Activated CD8-positive, alpha-beta T cell treated with anti-CD3 and anti-CD28 coated beads, Interleukin-2, amount 10 ng/mL, durations not matched to agents 7 days and 5 days (primary cell): Measurements from ENCODE around the gene TRMT112. TPM values are rescaled to one million over a fixed set of nuclear protein-coding genes. Genes with fewer than 3 reads are reported as not detected.

Experiments used
- ATAC-seq: fragments of 150-1000 bp; cut with Tn5 transposase; one replicate; pipeline ENCODE4 v1.10.0; 2021; ENCODE audit warnings: moderate library complexity
- CTCF ChIA-PET: fragments of 350-600 bp; sonication (Branson Sonifier 250); formaldehyde crosslinking; loops from one replicate; lab custom pipeline; 2021; ENCODE audit warnings: antibody characterized with exemption; lab: Charles Lee
- POLR2A ChIA-PET: fragments of 350-600 bp; sonication (Branson Sonifier 250); formaldehyde crosslinking; loops from one replicate; lab custom pipeline; 2021; ENCODE audit warnings: antibody characterized with exemption; lab: Charles Lee
- DNase-seq: peaks from one replicate; pipeline ENCODE4 v3.0.0-alpha.2; 2020
- H3K27ac Mint-ChIP-seq: one replicate; pipeline ENCODE4 v1.8.0; 2021; ENCODE audit warnings: mild to moderate bottlenecking, mixed read lengths
- H3K27me3 Mint-ChIP-seq: one replicate; pipeline ENCODE4 v1.8.0; 2021; ENCODE audit warnings: low read depth, mixed read lengths
- H3K36me3 Mint-ChIP-seq: one replicate; pipeline ENCODE4 v1.8.0; 2021; ENCODE audit warnings: low read depth, mixed read lengths
- H3K4me1 Mint-ChIP-seq: one replicate; pipeline ENCODE4 v1.8.0; 2021; ENCODE audit warnings: low read depth, mixed read lengths
- H3K4me3 Mint-ChIP-seq: one replicate; pipeline ENCODE4 v1.8.0; 2021; ENCODE audit warnings: mild to moderate bottlenecking, mixed read lengths
- H3K9me3 Mint-ChIP-seq: one replicate; pipeline ENCODE4 v1.8.0; 2022; ENCODE audit warnings: mixed read lengths; ENCODE audit not compliant: insufficient read depth
- total RNA-seq, 2 experiments: library from RNA; stranded (reverse); gene quantifications; one replicate each; pipeline ENCODE4 v1.2.3, GENCODE V29; 2021

The TRMT112 gene
- total RNA-seq, 2 experiments from 2014 or later, result 154 to 165 TPM

DNA sequence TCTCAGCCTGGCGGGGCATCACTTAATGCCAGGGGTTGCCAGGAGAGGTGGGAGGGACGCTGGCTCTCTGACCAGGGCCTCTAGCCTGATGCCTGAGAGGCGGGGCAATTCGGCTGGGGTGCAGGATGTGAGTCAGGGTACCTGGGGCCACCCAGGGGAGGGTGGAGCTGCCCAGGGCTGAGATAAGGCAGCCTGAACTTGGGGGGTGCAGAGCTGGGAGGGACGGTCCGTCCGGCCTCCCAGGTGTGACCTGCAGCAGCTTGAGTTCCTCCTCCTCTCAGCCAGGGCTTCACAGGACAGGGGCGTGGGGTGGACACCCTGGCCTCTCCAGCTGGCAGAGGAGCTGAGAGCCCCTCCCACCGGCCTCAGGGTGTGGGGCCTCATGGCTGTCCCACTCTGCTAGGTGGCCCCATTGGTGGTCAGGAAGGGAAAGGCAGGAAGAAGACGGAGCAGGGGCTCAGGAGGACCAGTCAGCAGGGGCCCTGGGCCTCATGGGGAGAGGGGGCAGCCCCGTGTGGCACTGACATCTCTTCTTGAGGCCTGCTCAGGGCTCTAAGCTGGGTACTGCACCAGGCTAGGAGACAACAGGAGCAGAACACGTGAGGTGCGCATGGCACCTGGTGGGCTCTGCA is 40.7 kb upstream of the TRMT112 start:
- Mint-ChIP-seq H3K4me1 (peaks cover 52% of the 10 kb centered on the region), H3K27ac (peak overlapping the region; percentile 68), H3K4me3 (peak overlapping the region; percentile 69), H3K27me3 (no peaks in the 10 kb centered on the region), H3K36me3 (peaks cover 31% of the 10 kb centered on the region), H3K9me3 (no peaks in the 10 kb centered on the region)
- peak; percentile 11 for ATAC-seq
- DNase-seq, result peak; percentile 56
- ChIA-PET POLR2A (interaction anchor here (0.7 to 1.1 kb wide), 2 partner anchors 40 to 152 kb away, joined by 3 read pairs; partner anchors contain the start of genes FERMT3, PRDX5 and TRMT112), CTCF (interaction anchor here (0.8 to 7.1 kb wide), 4 partner anchors 27 to 91 kb away, joined by 3 to 39 read pairs (median 6); partner anchors contain the start of genes PRDX5 and TRMT112)

DNA sequence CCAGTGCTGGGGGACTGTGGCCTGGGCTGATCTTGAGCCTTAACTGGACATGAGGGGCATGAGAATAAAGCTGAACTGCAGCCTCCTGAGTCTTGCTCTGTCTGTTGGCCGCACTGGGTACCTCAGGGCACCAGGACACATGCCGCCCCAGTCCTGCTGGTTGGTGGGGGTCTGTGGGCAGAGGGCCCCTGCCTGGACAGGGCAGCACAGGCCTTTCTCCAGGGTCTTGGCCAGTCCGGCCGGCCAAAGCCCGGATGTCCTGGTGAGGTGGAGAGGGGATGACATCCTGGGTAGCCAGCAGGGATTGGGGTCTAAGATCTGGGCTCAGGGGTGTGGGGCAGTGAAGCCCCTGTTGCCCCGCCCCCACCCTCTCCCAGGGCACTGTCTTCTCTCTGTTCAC is 40.1 kb upstream of the TRMT112 start:
- Mint-ChIP-seq H3K36me3 (peaks cover 29% of the 10 kb centered on the region), H3K4me3 (peak overlapping the region; percentile 69), H3K27me3 (no peaks in the 10 kb centered on the region), H3K9me3 (no peaks in the 10 kb centered on the region), H3K27ac (peak overlapping the region; percentile 68), H3K4me1 (peaks cover 52% of the 10 kb centered on the region)
- ChIA-PET POLR2A (no interaction called here), CTCF (interaction anchor here (1.0 to 7.1 kb wide), 7 partner anchors 13 to 92 kb away, joined by 3 to 39 read pairs (median 6); partner anchors contain the start of genes ESRRA, PRDX5 and TRMT112)
- DNase-seq (no peak), ATAC-seq (no peak)

DNA sequence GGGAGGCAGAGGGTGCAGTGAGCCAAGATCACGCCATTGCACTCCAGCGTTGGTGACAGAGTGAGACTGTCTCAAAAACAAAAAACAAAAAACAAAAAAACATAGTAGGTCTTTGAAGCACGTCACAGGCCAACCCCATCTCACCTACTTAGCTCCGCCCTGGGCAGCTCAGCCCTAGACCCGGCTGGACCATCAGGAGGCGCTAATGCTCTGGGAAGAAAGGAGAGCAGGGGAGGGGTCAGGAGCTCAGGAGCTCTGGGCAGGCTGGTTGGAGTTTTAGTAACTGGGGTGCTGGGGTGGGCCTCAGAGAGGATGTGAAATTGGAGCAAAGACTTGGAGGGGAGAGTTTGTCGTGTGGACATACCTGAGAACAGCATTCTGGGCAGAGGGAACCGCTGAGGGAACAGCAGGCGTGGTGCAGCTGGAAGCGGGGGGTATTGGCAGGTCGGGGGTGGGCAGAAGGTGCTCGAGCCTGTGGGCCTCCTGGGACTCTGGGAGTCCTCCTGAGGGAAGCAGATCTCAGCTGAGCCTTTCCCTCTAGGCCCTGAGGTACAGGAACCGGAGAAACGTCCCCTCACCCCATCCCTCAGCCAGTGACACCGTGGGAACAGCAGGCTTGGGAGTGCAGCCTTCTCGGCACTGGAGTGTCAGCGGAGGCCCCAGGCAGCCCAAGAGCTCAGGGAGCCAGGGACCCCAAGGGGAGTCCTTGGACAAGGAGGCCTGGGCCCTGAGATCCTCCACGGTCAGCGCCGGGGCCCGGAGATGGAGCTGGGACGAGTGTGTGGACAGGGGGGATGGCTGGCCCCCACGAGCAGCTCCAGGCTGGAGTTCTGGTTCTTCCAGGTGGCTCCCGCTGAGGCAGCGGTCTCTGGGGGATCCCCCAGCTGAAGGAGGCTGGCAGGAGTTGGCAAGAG is 39.4 kb upstream of the TRMT112 start:
- H3K9me3 Mint-ChIP-seq, result no peaks in the 10 kb centered on the region
- H3K4me1 Mint-ChIP-seq, result peaks cover 49% of the 10 kb centered on the region
- no peak overlapping the region for H3K4me3 Mint-ChIP-seq
- peak; percentile 53 for DNase-seq
- H3K27me3 Mint-ChIP-seq, result no peaks in the 10 kb centered on the region
- no peak for ATAC-seq
- H3K36me3 Mint-ChIP-seq, result peaks cover 22% of the 10 kb centered on the region
- ChIA-PET CTCF (interaction anchor here (0.9 to 7.1 kb wide), 12 partner anchors 12 to 332 kb away, joined by 3 to 39 read pairs (median 6); partner anchors contain the start of genes ESRRA, PRDX5 and TRMT112), POLR2A (interaction anchor here (0.5 kb wide), 1 partner anchor 130 kb away, joined by 3 read pairs; no protein-coding TSS in a partner anchor)
- H3K27ac Mint-ChIP-seq, result peak overlapping the region; percentile 62

DNA sequence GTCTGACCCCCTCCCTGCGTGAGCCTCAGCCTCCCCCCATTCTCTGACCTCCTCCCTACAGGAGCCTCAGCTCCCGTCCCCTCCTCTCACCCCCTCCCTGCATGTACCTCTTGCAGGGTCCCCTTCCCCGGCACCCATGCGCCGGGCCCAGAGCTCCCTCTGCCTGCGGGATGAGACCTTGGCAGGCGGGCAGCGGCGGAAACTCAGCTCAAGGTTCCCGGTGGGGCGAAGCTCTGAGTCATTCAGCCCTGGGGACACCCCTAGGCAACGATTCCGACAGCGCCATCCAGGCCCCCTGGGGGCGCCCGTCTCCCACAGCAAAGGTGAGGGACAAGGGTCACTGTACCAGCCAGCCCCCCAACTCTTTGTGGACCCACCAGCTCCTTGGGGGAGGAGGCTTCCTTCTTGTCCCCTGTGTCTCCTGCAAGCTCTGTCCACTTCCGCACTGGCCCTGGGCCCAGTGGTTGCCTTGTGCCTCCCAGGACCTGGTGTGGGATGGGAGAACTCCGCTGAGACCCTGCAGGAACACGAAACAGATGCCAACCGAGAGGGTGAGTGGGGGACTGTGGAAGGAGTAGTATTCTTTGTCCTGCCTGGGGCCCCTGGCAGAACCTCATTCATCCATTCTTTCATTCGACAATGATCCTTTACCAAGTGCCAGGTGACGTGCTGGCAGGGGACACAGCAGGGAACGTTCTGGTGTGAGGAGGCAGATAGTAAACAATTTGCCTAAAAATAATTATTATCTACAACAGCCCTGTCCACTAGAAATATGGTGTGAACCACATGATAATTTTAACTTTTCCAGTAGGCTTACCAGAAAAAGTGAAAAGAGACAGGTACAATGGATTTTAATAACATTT is 38.0 kb upstream of the TRMT112 start:
- DNase-seq, result peak; percentile 65
- Mint-ChIP-seq H3K4me3 (no peak overlapping the region), H3K9me3 (no peaks in the 10 kb centered on the region), H3K27ac (peak overlapping the region; percentile 63), H3K27me3 (no peaks in the 10 kb centered on the region), H3K4me1 (peaks cover 39% of the 10 kb centered on the region), H3K36me3 (peaks cover 12% of the 10 kb centered on the region)
- CTCF ChIA-PET, result interaction anchor here (0.6 to 7.1 kb wide), 20 partner anchors 10 to 588 kb away, joined by 3 to 39 read pairs (median 4); partner anchors contain the start of genes ESRRA, FERMT3, PRDX5 and TRMT112
- POLR2A ChIA-PET, result interaction anchor here (1.3 kb wide), 1 partner anchor 38 kb away, joined by 3 read pairs; the partner anchor contains the start of genes PRDX5 and TRMT112
- ATAC-seq, result peak; percentile 23

DNA sequence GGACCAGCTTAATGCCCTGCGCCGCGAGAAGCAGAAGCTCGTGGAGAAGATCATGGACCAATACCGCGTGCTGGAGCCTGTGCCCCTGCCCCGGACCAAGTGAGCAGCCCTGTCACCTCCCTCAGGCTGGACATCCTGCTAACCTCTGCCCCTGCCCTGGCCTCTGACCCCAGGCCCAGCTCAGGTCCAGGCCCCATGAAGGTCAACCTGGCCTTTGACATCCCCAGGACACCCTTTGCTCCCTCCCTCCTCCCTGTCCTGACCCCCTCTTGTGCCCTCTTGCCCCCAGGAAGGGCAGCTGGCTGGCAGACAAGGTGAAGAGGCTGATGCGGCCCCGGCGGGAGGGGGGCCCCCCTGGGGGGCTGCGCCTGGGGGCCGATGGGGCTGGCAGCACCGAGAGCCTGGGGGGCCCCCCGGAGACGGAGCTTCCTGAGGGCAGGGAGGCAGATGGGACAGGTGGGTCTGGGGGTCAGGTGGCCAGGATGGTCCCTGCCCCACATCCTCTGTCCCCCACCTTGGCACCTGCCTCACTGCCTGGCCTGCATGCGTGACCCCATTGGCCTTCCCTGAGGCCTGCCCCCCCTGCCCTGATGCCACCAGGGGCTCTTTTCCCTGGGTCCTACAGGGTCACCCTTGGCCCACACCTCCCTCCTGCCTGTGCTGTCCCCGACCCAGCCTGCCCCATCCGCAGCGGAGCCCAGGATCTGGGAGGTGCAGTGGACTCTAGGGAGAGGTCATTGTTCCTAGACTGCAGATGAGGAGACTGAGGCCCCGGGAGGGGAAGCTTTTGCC is 36.6 kb upstream of the TRMT112 start:
- Mint-ChIP-seq H3K4me3 (no peak overlapping the region), H3K27ac (no peak overlapping the region), H3K27me3 (no peaks in the 10 kb centered on the region), H3K4me1 (peaks cover 30% of the 10 kb centered on the region), H3K36me3 (peaks cover 12% of the 10 kb centered on the region), H3K9me3 (no peaks in the 10 kb centered on the region)
- ChIA-PET POLR2A (interaction anchor here (1.2 kb wide), 1 partner anchor 36 kb away, joined by 3 read pairs; the partner anchor contains the start of gene PRDX5), CTCF (interaction anchor here (0.6 to 7.1 kb wide), 6 partner anchors 8 to 350 kb away, joined by 3 to 39 read pairs (median 7); partner anchors contain the start of gene ESRRA)
- no peak for DNase-seq
- no peak for ATAC-seq

DNA sequence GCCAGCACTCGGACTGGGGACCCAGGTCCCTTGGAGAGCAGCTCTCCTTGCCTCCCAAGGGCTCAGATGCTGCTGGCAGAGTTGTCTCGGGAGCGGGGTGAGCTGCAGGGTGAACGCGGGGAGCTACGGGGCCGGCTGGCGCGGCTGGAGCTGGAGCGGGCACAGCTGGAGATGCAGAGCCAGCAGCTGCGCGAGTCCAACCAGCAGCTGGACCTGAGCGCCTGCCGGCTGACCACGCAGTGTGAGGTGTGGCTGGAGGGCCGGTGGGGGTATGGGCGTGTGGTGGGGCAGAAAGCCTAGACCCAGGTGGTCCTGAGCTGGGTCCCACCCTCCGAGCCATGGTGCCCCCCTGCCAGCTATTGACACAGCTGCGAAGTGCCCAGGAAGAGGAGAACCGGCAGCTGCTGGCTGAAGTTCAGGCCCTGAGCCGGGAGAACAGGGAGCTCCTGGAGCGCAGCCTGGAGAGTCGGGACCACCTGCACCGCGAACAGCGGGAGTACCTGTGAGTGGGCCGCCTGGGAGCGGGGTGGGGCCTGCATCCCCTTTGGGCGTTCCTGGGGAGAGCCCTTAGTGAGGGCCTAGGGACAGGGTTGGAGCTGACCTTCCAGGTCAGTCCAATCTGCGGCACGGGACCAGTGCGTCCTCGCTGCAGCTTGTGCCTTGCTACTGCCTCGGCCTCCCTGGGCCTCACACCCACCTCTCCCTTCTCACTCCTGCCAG is 35.8 kb upstream of the TRMT112 start:
- peaks cover 27% of the 10 kb centered on the region for H3K4me1 Mint-ChIP-seq
- H3K9me3 Mint-ChIP-seq, result no peaks in the 10 kb centered on the region
- ChIA-PET POLR2A (interaction anchor here (0.9 to 1.2 kb wide), 2 partner anchors 11 to 35 kb away, joined by 3 read pairs; partner anchors contain the start of gene PRDX5), CTCF (interaction anchor here (0.6 to 7.1 kb wide), 3 partner anchors 11 to 54 kb away, joined by 3 to 39 read pairs (median 5); no protein-coding TSS in a partner anchor)
- no peak for DNase-seq
- no peak for ATAC-seq
- H3K4me3 Mint-ChIP-seq, result no peak overlapping the region
- no peaks in the 10 kb centered on the region for H3K27me3 Mint-ChIP-seq
- H3K27ac Mint-ChIP-seq, result no peak overlapping the region
- H3K36me3 Mint-ChIP-seq, result peaks cover 14% of the 10 kb centered on the region

DNA sequence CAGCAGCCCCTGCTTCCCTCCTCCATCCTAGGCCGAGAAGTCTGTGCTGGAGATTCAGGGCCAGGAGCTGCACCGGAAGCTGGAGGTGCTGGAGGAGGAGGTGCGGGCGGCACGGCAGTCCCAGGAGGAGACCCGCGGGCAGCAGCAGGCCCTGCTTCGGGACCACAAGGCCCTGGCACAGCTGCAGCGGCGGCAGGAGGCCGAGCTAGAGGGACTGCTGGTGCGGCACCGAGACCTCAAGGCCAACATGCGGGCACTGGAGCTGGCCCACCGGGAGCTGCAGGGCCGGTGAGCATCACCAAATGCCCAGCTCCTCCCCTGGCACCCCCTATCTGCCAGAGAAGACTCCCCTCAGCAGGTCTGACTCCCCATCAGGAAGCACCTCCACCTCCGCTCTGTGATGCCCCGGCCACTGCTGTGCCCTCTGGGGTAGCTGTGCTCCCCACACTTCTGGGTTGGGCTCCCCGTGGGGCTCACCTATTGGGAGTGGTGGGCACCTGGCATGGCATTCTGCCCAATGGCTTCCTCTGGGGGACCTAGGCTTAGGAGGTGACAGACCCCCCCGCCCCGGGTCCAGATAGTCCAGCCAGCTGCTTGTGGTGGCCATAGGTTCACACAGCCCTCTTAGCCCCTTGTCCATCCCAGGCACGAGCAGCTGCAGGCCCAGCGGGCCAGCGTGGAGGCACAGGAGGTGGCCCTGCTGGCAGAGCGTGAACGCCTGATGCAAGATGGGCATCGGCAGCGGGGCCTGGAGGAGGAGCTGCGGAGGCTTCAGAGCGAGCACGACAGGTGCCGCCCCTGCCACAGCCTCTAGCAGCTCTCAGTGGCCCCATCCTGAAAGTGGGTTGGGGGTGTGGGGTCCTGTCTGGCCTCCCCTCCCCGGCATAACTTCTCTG is 35.0 kb upstream of the TRMT112 start:
- H3K4me1 Mint-ChIP-seq, result peaks cover 19% of the 10 kb centered on the region
- peaks cover 12% of the 10 kb centered on the region for H3K36me3 Mint-ChIP-seq
- no peak for ATAC-seq
- DNase-seq, result no peak
- no peaks in the 10 kb centered on the region for H3K9me3 Mint-ChIP-seq
- no peaks in the 10 kb centered on the region for H3K27me3 Mint-ChIP-seq
- H3K27ac Mint-ChIP-seq, result no peak overlapping the region
- ChIA-PET POLR2A (interaction anchor here (0.9 to 1.2 kb wide), 2 partner anchors 10 to 34 kb away, joined by 3 read pairs; partner anchors contain the start of gene PRDX5), CTCF (interaction anchor here (0.8 to 7.1 kb wide), 4 partner anchors 10 to 35 kb away, joined by 3 to 39 read pairs (median 4); partner anchors contain the start of genes PRDX5 and TRMT112)
- no peak overlapping the region for H3K4me3 Mint-ChIP-seq

DNA sequence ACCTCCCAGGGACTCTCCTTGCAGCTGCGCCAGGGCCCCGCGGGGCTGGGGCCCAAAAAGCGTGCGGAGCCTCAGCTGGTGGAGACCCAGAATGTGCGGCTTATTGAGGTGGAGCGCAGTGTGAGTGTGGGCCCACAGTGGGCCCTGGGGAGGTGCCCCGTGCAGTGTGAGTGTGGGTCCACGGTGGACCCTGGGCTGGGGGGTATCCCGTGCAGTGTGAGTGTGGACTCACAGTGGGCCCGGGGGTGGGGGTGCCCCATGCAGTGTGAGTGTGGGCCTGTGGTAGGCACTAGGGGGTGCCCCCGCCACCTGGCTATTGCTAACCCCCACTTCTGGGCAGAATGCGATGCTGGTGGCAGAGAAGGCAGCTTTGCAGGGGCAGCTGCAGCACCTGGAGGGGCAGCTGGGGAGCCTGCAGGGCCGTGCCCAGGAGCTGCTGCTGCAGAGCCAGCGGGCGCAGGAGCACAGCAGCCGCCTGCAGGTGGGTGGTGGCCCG is 33.8 kb upstream of the TRMT112 start:
- Mint-ChIP-seq H3K4me1 (peaks cover 13% of the 10 kb centered on the region), H3K4me3 (no peak overlapping the region), H3K27ac (no peak overlapping the region), H3K9me3 (no peaks in the 10 kb centered on the region), H3K36me3 (peaks cover 13% of the 10 kb centered on the region), H3K27me3 (no peaks in the 10 kb centered on the region)
- DNase-seq, result no peak
- no peak for ATAC-seq
- ChIA-PET CTCF (no interaction called here), POLR2A (interaction anchor here (0.9 kb wide), 1 partner anchor 11 kb away, joined by 3 read pairs; the partner anchor contains the start of gene CCDC88B)

DNA sequence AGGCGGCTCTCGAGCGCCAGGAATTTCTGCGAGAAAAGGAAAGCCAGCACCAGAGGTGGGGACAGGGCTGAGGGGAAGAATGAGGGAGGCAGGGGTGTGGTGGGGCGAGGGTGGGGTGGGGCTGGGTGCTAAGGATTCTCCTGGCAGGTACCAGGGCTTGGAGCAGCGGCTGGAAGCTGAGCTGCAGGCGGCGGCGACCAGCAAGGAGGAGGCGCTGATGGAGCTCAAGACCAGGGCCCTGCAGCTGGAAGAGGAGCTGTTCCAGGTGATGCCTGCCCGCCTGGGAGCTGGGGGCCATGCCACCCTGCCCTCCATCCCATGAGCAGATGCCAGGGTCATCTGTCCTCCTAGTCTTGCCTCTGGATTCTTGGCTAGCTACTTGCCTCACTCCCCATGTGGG is 32.0 kb upstream of the TRMT112 start:
- Mint-ChIP-seq H3K27ac (no peak overlapping the region), H3K36me3 (peaks cover 24% of the 10 kb centered on the region), H3K27me3 (no peaks in the 10 kb centered on the region), H3K4me3 (no peak overlapping the region), H3K9me3 (no peaks in the 10 kb centered on the region), H3K4me1 (peaks cover 11% of the 10 kb centered on the region)
- no peak for ATAC-seq
- POLR2A ChIA-PET, result interaction anchor here (0.7 kb wide), 1 partner anchor 9 kb away, joined by 5 read pairs; the partner anchor contains the start of gene CCDC88B
- CTCF ChIA-PET, result interaction anchor here (1.2 kb wide), 1 partner anchor 31 kb away, joined by 3 read pairs; the partner anchor contains the start of gene PRDX5
- DNase-seq, result no peak
